ENCODE results near the gene TNP2.

The TNP2 gene

DNA sequence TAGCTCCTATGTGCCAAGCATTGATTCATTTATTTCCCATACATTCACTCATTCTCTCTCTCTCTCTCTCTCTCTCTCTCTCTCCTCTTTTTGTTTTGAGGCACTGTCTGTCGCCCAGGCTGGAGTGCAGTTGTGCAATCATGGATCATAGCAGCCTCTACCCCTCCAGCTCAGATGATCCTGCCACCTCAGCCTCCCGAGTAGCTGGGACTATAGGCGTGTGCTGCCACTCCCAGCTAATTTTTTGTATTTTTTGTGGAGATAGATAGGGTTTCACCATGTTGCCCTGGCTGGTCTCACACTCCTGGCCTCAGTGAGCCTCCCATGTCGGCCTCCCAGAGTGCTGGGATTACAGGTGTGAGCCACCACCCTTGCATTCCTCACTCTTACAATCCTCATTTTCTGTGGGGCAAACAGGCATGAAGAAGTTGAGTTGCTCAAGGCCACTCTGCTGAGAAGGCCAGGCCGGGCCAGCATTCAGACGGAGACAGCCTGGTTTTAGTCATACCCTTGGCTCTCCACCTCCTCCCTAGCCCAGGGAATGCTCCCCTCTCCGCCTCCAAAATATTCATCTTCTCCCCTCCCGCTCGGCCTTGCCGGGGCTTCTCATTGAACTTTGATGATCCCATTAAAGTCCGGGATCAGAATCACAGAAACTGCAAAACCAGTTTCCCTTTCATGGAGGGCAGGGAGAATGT lies 7.9 kb upstream of the TNP2 start:
- no peak for DNase-seq

DNA sequence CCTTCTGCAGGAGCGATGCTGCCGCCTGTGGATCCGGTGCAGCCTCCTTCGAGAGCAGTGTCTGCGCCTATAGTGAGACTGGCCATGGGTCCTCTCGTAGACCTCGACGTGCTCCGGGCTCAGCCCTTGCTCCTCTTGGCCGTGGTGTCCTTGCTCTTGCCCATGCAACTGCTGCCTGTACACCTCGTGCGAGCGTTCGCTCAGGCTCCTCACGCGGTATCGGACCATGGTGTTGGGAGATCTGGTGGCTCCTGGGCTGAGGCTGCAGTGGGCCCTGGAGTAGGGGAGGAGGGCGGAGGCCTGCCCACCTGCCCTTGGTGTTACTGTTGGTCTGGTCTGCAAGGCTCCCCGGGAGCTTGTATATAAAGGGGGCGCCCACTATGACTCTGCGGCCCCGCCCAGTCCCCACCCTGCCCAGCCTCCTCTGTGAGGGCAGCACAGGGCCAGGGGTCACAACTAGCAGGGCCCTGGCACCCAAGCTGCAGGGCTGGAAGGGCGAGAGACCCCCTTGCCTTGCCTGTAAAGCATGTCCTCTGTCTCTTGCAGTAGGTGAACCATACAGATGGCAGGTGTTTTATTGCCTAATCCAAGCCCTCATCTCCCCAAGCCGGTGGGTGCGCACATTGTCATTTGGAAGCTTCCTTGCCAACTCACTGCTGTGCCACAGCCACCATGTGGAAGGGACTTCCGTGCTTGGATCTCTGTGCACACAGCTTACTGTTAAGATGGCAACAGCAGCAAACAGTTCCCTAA lies 7.2 kb upstream of the TNP2 start, which contains the start of gene PRM2:
Gene PRM2, minus strand, starts transcription at position 338 of the 753 bp plus-strand sequence. Its CDS starts 110 bp downstream, at position 228.
- no peak for DNase-seq

DNA sequence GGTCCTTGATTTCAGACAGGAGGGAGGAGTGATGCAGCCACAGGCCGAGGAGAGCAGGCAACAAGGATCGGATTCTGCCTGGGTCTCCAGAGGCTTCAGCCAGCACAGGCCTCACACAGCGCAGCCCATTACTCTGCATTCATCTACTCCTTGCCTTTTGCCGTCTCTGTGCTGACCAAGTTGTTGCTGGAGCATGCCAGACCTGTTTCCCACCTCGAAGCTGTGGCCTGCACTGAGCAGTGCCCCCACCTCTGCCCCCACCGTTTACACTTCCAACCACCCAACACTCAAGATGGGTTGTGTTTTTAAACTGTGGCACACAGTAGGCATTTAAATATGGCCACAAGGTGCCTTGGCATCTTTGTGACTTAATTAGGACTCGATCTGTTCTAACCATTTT lies 5.8 kb upstream of the TNP2 start:
- DNase-seq, result no peak

- DNase-seq, result no peak
Observed at GRCh38 chr16:11273721-11274324, 4.7 kb upstream of the TNP2 start.

- no peak for DNase-seq
Observed at GRCh38 chr16:11272921-11273720, 4.0 kb upstream of the TNP2 start, which contains the start of gene PRM3. PRM3 (minus strand) TSS chr16:11273629; CDS start chr16:11273595, 34 bp downstream.

GRCh38 chr16:11272484-11272883 lies 3.4 kb upstream of the TNP2 start:
- no peak for DNase-seq

GRCh38 chr16:11271610-11272009 lies 2.5 kb upstream of the TNP2 start:
- DNase-seq, result no peak

DNA sequence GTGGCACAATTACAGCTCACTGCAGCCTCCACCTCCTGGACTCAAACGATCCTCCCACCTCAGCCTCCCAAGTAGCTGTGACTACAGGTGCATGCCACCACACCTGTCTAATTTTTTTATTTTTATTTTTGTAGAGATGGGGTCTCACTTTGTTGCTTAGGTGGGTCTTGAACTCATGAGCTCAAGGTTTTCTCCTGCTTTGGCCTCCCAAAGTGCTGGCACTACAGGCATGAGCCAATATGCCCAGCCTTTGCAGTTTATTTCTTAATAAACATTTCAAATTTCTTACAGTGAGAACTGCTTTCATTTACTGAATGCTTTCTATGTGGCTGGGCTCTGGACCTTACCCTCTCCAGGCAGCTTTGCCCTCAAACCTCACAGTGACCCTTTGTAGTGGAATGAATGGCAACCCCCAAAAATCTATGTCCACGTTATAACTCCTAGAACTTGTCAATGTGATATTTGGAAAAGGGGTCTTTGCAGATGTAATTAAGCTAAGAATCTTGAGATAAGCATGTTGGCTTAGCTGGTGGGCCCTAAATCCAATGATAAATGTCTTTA lies 1.6 kb upstream of the TNP2 start:
- DNase-seq, result no peak

- DNase-seq, result no peak
Observed at GRCh38 chr16:11265124-11265523, 4.0 kb downstream of the TNP2 start.

GRCh38 chr16:11264155-11264832 lies 4.8 kb downstream of the TNP2 start:
- DNase-seq, result no peak

GRCh38 chr16:11263737-11264136 lies 5.4 kb downstream of the TNP2 start:
- DNase-seq, result no peak

GRCh38 chr16:11262915-11263314 lies 6.2 kb downstream of the TNP2 start:
- DNase-seq, result no peak

DNA sequence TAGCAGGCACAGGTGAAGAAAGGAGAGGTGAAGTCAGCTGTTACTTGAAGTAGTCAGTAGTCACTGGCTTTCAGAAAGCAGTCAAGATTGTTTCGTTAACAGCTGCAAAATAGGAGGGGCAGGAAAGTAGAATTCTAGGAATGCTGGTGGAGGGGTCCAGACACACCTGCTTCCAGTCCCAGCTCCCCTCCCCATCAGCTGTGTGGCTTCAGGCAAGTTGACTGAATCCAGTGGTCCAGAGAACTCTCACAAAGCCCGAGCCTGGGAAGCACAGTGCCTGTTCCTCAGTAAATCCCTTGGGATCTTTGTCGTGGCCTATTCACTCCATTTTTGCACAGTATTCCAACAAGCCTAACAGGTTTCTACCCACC lies 8.5 kb downstream of the TNP2 start:
- DNase-seq, result no peak

DNA sequence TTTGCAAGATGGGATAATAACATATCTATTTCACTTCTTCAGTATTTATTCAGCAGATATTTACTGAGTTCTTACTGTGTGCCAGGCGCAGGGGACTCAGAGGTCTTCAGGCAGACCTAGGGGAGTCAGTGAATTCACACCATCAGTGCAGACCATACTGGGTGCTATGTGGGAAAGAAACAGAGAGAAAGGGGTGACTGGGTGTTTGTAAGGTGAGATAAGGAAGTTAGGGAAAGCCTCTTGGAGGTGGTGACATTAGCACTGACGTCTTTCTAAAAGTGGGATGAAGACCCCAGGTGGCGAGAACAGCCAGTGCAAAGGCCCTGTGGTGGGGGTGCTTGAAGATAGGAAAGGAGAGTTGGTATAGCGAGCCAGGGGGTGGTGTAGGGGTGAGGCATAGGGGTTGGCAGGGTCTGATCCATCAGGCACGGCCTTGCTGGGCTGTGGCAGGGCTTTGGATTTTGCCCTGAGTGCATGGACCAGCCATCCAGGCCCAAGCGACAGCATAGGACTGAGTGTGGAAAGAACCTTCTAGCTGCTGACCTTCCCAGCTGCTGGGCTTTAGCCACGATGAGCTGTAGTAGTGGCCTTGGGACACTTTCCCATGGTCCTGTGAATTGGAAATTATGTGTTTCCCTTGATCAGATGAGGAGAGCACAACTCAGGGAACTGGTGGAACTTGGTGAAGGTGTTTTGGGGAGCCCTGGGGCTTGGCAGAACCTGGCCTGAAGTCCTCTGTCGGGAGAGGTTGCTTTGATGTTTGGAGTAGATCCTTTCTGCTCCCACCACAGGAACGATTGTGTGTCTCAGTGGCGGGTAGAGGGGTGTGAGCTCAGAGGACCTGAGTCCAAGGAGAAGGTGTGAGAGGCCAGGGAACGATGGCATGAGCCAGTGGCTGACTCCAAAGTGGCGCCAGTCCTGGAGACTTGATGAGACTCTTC lies 9.2 kb downstream of the TNP2 start:
- DNase-seq, result no peak

GRCh38 chr16:11258553-11259492 lies 10.3 kb downstream of the TNP2 start:
- no peak for DNase-seq

GRCh38 chr16:11257131-11257938 lies 11.8 kb downstream of the TNP2 start:
- DNase-seq, result peak; percentile 85

GRCh38 chr16:11256661-11257130 lies 12.4 kb downstream of the TNP2 start:
- no peak for DNase-seq
